ENCODE results near the gene ZPR1.

DNA sequence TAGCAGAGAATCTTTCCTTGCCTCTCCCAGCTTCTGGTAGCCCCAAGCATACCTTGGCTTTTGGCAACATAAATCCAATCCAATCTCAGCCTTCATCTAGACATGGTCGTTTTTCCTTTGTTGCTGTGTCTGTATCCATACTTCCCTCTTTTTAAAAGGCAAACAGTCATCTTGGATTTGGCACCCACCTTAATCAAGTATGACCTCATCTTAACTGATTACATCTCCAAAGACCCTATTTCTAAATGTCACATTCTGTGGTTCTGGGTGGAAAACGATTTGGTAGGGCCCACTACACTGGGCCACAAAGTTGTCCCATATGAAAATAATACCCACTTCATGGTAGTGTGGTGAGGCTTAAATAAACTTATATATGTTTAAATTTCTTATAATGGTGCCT, 15.9 kb downstream of the ZPR1 start:
- TF ChIP-seq, protein P1, sequence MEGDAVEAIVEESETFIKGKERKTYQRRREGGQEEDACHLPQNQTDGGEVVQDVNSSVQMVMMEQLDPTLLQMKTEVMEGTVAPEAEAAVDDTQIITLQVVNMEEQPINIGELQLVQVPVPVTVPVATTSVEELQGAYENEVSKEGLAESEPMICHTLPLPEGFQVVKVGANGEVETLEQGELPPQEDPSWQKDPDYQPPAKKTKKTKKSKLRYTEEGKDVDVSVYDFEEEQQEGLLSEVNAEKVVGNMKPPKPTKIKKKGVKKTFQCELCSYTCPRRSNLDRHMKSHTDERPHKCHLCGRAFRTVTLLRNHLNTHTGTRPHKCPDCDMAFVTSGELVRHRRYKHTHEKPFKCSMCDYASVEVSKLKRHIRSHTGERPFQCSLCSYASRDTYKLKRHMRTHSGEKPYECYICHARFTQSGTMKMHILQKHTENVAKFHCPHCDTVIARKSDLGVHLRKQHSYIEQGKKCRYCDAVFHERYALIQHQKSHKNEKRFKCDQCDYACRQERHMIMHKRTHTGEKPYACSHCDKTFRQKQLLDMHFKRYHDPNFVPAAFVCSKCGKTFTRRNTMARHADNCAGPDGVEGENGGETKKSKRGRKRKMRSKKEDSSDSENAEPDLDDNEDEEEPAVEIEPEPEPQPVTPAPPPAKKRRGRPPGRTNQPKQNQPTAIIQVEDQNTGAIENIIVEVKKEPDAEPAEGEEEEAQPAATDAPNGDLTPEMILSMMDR (IDR thresholded peaks at IDR 0.05), result no peak
- TF ChIP-seq POLR2A (IDR thresholded peaks at IDR 0.05), result no peak
